Heart left ventricle (tissue), 13 donors: ENCODE results near the gene CCNY.

Source experiments
- CTCF ChIP-seq, 12 donors: fragments of 200-600 bp; sonication (generic) in 4 of 12; IDR thresholded peaks; one replicate each; pipeline versions ENCODE4 v1.5.0 to v1.8.0; 2018 to 2022; ENCODE audit warnings: antibody characterized with exemption in 12 of 12, mild to moderate bottlenecking in 5 of 12
- POLR2A ChIP-seq, 2 donors: fragments of 450-650 bp; IDR thresholded peaks; one replicate each; pipeline ENCODE4 v1.6.1; 2017; ENCODE audit warnings: antibody characterized with exemption in 2 of 2, mild to moderate bottlenecking in 2 of 2, moderate library complexity in 2 of 2
- donor health status: ischemic (EF 13 %, LVEDD 7.1; RV severe dilation, severe dysfunction).
- donor health status: DM: no; HTN: yes; CAD: no.
- donor health status: DM: no; HTN: no; CAD: no.
- donor health status: ischemic (EF 25% LVEDD 6.9; RV normal size, moderate dysfunction).
- donor health status: ischemic (EF 25% LVEDD 5.7; RV mildly dilated, moderate dysfunction).
- donor health status: ischemic (EF 35%, LVEDD 5.7; RV mildly dilated, moderate dysfunction).
- donor health status: nonischemic (EF 11% LVEDD 7.7; RV severe dilation, severe dysfunction).
- donor health status: DM: yes; HTN: yes; CAD: no.
- donor health status: PGD.
- donor health status: ischemic (EF 29% LVEDD 5.4; RV normal size, mild dysfunction).
- donor health status: nonischemic (EF 23%, LVEDD 6.1; RV moderate dilation, normal function).

GRCh38 chr10:35470925-35471315 is 134.6 kb downstream of the CCNY start:
- TF ChIP-seq POLR2A (IDR thresholded peaks at IDR 0.05), result no peak
- TF ChIP-seq CTCF (IDR thresholded peaks at IDR 0.05), result no peak
